GM12873 (cell line): Measurements from ENCODE around the gene APAF1.

ENCODE experiments used
- TF ChIP-seq, protein P1 (sequence below): IDR thresholded peaks from 2 replicates; pipeline ENCODE4 v1.5.1; 2012; ENCODE audit warnings: low read depth, mild to moderate bottlenecking, moderate library complexity, low read length, control low read depth; ENCODE audit not compliant: insufficient read depth; ENCODE audit errors: missing control alignments

APAF1 gene

DNA sequence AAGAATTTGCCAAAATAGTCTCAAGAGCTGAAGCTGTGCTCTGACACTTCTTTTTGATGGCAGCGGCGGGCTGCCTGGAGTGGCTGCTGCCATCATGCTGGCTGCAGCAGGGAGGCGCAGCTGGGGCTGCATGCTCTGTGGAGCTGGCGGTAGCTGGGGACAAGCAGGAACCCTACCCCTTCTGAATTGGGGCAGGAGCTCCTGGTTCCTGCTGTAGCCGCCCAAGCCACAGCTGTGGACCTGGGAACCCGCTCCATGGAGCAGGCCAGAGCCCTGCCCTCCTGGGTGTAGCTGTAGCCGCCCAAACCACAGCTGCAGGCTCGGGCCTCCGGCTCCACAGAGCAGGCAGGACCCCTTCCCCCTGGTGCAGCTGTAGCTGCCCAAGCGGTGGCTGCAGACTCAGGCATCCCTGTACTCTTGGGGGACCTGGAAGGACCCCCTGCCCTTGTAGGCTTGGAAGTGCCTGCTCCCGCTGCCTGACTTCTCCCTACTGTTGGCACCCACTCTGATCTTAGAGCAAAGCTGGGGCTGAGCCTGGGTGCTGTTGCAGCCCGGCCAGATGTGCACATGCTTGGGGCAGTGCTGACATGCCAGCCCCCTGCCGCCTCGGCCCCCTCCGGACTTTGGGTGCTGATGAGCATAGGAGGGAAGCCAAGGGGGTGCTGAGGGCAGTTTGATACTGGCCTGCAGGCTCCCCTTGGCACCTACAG lies 33.3 kb downstream of the APAF1 start:
- TF ChIP-seq, protein P1, sequence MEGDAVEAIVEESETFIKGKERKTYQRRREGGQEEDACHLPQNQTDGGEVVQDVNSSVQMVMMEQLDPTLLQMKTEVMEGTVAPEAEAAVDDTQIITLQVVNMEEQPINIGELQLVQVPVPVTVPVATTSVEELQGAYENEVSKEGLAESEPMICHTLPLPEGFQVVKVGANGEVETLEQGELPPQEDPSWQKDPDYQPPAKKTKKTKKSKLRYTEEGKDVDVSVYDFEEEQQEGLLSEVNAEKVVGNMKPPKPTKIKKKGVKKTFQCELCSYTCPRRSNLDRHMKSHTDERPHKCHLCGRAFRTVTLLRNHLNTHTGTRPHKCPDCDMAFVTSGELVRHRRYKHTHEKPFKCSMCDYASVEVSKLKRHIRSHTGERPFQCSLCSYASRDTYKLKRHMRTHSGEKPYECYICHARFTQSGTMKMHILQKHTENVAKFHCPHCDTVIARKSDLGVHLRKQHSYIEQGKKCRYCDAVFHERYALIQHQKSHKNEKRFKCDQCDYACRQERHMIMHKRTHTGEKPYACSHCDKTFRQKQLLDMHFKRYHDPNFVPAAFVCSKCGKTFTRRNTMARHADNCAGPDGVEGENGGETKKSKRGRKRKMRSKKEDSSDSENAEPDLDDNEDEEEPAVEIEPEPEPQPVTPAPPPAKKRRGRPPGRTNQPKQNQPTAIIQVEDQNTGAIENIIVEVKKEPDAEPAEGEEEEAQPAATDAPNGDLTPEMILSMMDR, result no peak

DNA sequence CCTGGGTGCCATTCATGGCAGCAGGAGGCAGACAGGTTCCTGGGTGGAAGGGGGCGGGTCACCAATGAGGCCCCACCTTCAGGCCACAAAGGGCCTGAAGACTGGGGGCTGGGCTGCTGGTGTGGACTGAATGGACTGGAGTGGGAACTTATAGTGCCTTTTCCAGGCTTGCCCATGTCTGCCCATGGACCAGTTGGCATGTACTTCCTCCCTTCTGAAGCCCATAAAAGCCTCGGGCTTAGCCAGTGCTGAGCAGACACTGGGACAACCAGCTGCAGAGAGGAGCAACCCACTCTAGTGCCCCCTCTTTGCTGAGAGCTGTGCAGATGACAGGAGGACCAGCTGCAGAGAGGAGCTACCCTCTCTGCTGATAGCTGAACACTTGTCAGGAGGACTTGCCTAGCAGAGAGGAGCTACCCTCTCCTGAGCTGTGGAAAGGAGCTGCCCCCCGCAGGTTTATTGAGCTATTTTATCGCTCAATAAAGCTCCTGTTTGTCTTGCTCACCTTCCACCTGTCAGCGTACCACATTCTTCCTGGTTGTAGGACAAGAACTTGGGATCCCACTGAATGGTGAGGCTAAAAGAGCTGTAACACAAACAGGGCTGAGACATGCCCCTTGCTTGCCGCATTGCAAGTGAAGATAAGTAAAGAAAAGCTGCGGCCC lies 34.0 kb downstream of the APAF1 start:
- TF ChIP-seq, protein P1, result no peak

DNA sequence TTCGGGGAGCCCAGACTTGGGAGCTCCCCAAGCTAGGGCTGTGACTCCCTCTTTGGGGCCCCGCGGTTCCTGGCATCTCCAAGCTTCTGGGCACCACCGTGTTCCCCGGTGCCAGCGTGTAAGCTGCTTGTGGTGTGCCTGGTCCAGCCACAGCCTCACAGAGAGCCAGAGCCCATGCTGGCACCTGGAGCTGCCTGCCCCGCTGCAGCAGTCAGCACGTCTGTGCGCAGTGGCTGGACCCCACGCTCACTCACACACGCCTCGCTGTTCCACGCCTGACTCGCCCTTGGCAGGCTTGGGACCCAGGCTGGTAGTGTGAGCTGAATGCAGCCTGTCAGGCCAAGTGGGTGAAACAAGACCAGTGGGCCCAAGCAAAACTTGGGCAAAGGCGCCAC lies 34.5 kb downstream of the APAF1 start:
- TF ChIP-seq, protein P1, result no peak

DNA sequence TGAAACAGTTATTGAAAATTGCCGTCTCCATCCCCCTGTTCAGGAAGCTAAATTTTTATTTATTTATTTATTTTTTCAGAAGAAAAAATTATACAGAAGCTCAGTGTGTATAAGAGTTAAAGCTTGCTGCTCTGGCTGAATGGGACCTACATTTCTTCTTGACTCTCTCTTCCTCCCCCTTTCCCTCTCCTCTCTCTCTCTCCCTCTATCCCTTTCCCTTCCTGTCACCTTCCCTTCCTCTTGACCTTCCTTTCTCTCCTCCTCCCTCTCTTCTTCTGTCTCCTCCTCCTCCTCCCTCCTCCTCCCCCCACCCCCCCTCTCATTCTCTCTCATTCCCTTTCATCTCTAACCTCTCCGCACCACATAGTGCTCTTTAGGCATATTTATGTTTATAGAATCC lies 39.1 kb downstream of the APAF1 start:
- TF ChIP-seq, protein P1, result no peak

DNA sequence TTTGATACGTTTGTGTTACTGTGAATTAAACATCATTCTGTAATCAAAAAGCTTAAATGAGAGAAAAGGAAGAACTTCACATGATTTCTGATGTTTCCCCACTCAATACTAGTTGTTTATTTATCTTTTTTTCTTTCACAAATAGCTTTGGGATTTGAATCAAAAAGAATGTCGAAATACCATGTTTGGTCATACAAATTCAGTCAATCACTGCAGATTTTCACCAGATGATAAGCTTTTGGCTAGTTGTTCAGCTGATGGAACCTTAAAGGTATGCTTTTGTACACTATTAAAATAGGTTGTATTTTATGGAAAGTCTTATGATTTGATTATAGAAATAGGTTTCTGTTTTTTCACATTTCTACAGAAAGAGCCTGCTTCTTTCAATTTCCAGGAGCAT lies 41.5 kb downstream of the APAF1 start:
- TF ChIP-seq, protein P1, result no peak

DNA sequence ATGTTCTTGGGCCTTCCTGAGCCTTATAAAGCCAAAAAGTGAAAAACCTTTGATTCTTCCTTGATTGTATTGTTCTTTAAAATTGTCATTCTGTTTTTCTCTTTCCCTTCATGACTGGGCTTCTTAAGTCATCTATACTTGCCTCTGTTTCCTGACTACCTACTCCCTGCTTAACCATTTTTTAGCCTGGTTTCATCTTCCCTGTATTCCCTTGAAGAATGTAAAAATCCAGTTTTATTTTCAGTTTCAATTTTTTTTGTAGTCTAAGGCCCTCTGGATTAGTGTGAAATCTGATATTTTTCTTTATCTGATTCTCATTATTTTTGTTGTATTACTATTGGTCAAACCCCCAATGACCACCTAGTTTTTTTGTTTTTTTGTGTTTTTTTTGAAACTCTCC lies 46.3 kb downstream of the APAF1 start:
- TF ChIP-seq, protein P1, result no peak

DNA sequence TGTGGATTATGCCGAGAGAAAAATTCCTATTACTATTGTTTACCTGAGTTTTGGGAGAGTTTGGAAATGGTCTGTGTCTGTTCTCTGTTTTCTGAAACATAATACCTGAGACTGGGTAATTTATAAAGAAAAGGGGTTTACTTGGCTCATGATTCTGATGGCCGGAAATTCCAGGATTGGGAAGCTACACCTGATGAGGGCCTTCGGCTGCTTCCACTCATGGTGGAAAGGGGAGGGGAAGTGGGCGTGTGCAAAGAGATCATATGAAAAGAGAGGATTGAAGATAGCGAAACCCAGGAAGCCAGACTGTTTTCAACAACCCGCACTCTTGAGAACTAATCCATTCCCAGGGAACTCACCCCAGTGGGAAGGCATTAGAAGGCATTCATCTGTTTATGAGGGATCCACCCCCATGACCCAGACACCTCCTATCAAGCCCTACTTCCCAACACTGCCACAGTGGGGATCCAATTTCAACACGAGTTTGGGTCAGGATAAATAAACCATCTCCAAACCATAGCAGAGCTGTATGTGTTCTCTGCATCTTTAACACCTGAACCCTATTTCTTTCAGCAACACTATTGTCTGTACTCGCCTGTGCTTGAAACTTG lies 51.1 kb downstream of the APAF1 start:
- TF ChIP-seq, protein P1, result no peak
